Globus pallidus (tissue), 1 donor: ENCODE results near the gene ACCSL.

Experiments used
- DNase-seq: peaks from one replicate; pipeline ENCODE4 v3.0.0-alpha.2; 2015; ENCODE audit warnings: low spot score

Gene ACCSL

DNA sequence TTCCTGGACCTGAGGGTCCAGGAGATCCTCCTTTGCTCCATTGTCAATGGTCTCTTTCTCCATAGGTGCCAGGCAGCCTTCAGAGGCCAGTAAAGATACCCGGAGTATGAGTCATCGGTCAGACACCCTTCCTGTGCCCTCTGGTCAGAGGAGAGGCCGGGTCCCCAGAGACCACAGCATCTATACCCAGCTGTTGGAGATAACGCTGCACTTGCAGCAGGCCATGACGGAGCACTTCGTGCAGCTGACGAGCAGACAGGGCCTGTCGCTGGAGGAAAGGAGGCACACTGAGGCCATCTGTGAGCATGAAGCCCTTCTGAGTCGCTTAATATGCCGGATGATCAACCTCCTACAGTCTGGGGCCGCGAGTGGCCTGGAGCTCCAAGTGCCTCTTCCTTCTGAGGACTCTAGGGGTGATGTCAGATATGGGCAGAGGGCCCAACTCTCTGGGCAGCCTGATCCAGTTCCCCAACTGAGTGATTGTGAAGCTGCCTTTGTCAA, at the start of gene ACCSL:
Gene ACCSL (plus strand): TSS at position 51 of the 501 bp plus-strand sequence. CDS start 56 bp downstream, at position 107.
- DNase-seq: peak; percentile 63

DNA sequence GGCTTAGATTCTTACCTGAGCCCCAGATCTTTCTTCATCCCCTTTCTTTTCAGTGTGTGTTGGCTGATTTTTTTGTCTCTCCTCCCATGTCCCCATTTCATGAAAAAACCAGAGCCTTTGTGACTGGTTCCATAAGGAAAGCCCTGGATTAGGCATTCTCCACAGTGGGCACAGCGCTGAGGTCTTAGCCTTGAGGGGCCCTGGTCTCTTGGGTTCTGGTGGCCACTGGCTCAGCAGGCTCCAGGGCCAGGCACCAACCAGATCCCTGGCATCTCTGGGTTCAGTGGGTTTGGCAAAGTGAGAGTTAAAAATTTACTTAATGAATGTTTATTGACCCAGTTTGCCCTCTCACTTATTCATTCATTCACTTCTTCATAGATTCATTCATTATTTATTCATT, 49.5 kb upstream of the ACCSL start:
- DNase-seq: no peak

DNA sequence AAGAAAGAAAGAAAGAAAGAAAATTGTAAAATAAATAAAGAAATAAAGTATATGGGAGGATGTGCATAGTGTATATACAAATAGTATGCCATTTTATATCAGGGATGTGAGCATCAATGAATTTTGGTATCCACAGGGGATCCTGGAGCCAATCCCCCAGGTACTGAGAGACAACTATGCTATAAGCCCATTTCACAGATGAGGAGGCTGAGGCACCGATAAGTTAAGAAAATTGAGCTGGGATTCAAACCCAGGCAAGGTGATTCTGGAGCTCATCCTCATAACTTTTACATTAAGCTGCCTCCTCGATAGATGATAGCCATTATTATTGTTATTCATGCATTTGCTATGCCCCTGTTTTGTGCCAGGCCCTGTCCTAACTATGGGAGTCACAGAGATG, 47.0 kb upstream of the ACCSL start:
- no peak for DNase-seq

DNA sequence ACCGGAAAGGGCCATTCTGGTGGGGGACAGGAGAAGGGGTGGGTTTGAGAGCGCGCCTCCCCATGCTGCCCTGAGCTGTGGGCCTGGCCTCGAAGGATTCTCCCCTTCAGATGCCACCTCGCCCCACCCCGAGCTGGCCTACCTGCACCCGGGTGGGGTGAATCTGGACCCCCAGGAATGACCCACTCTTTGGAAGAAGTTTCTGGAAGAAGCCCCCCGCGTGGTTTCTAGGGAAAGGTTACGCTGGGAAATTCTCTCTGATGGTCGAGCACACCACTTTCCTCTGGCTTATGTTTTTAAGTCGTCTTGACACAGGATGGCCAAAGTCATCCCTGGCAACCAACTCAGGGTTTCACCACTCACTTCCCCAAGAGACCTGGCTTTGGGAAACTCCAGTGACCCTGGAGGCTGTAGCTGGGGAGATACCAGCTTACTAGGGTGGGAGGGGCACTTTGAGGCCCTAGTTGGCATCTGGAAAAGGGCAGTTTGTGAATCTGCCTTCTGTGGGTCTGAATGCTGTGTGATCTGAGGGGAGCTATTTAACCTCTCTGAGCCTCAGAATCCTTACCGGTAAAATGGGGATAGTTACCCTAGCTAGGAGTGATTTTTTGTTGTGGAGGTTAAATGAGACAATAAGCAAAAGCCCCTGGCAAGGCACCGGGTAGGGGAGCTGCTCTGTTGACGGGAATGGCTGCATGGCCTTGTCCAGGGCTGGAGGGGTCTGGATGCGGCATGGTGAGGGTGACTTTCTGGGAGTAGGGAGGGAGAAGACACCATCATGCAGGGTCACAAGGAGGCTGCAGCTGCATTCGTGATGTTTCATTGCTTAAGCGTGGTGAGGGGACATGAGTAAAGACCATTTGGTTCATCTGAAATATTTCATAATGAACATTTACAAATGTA, 45.3 kb upstream of the ACCSL start:
- no peak for DNase-seq

DNA sequence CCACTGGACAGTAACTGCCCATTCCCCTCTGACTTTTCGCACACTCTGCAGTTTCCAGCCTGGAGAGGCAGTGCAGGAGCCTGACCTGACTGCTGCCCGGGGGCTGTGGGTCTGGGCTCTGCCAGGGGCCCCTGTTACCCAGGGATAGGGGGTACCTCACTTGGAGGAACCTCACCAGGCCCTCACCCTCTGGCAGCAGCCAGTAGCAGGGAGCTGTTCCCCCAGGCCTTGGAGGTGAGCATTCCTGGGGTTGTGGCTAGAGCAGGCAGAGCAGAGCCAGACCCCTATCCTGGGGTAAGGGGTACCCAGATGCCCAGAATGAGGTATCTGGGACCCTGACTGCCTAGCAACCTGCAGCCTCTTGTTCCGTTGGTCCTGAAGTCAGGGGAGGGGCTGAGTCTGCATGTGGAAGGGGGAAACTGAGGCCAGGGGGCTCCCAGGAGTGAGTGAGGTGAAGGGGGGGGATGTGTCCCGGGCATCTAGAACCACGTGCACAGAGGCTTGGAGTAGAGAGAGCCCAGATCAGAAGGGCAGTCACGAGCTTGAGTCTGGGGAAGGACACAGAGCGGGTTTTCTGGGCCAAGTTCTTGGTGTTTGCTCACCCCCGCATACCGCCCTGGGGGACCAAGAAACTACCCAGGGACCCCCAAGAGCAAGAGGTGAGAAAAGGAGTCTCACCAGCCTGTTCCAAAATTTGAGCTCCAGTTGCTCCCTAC, 43.9 kb upstream of the ACCSL start:
- no peak for DNase-seq

DNA sequence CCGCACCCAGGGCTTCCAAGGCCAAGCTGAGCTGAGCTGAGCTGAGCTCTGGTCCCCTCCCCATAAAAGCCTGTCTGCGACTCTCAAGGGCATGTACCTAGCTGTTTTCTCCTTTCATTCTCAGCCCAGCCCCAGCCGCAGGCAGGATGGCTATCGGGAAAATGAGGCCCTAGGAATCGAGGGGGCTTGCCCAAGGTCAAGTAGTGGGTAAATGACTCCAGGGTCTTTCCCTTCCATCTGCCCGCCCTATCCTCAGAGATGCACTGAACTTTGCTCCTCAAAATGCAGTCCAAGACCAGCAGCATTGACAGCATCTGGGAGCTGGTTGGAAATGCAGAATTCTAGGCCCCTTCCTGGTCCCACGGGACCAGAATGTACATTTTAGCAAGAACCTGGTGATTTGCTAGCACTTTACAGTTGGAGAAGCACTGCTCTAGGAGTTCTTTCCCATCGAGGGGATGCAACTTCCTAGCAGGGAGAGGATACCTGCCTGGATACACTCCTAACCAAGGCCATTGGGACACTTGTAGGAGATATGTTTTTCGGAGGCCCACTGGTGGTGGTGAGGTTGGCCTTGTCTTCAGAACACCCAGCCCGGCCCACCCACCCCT, 43.2 kb upstream of the ACCSL start:
- DNase-seq: no peak

DNA sequence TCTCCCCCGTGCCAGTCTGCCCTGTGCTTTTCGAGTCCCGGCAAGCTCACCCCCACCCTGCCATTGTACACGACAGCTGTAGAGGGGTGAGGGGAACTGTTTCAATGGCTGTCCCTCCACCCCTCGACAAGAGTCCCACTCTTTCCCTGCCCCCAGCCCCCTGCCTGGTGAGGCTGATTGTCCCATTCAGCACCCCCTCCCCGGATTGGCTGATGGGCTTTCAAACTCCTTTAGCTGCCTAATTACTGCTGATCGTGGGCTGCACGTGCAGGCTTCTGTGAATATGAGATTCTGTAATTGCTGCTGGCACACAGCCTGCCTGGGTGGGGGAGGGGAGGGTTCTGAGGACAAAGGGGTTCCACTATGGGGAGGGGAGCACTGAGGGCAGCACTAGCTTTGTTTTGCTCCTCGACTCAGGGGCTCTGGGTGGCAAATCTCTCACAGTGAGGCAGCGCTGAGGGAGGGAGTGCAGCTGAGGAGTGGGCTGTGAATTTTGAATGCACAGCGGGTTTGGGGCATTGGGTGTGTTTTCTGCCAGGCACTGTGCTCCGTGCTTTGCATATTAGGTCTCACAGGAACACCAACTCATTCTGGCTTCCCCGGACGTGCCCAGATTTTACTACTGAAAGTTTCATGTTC, 42.6 kb upstream of the ACCSL start:
- no peak for DNase-seq

DNA sequence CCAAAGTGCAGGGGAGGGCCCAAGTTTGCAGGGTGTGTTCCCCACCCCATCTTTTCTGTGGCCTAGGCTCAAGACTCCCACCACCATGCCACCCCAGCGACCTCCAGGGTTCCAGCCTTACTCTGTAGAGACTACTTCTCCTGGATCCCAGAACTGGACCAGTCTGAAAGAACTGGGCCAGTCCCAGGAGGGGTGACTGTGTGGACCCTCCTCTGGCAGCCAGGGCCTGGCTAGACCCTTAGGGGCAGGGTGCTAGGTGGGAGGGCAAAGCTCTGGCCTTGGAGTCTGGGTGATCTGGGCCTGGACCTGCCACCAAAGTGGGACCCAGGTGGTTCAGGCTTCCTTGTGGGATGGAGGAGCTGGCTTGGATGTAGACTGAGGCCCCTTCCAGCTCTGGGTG, 41.8 kb upstream of the ACCSL start:
- no peak for DNase-seq

DNA sequence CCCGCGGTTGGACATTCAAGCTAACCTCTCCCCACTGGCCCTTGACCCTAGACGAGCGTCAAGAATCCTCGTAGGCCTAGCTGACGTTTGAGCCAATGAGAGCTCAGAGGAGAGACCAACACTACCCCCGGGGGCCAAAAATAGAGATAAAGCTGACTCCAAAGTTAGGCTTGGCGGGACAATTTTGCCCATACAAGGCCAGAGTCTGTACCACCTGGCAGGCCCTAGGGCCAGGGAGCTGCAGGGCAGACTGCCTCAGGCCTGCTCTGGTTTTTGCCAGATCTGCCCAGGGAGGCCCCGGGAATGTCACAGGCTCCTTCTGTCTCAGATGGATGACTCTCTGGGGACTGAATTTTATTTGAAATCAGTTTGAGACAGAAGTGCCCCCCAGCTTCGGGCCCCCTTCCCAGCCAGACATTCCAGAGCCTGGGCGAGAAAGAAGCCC, 40.8 kb upstream of the ACCSL start:
- DNase-seq: no peak

DNA sequence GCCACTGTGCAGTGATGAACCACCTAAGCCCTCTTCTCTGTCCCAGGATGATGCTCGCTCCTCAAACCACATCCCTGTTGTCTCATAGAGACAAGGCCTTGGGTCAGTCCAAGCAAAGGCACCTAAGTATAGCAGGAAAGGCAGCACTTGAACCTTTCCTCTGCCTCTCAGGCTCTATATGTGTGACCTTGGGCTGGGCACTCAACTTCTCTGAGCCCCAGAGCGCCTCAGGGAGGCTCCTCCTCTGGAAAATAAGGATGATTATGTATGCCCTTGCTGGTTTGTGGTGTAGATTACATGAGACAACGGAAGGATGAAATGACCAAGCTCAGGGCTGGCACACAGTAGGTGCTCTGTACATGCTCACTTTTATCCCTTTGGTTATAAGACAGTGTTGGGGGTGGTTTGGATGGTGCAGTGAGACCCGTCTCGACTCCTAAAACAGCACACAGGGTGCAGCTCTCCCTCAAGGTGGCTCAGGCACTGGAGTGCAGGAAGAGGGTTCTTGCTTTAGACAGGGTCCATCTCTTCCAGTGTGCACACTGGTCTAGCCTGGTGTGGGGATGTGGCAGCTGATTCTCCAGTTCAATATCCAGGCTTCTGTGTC, 40.2 kb upstream of the ACCSL start:
- DNase-seq: no peak

DNA sequence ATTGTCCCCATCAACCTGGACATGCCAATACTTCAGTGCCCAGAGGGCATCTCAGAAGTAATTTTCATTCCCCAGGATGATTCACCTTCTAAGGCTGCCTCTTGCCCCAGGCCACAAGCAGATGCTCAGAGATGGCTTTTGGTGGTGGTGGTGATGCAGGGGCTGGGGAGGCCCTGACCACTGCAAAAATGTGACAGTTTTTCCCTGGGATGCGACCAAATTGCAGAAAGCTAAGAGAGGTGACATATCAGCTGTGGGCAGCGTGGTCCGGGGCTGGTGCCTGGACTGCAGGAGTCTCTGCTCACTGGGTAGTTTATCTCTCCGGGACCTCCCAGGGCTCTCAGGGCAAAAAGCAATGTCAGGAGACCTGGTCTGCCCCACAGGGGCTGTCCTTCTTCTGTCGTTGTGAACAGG, 39.7 kb upstream of the ACCSL start:
- DNase-seq: no peak

DNA sequence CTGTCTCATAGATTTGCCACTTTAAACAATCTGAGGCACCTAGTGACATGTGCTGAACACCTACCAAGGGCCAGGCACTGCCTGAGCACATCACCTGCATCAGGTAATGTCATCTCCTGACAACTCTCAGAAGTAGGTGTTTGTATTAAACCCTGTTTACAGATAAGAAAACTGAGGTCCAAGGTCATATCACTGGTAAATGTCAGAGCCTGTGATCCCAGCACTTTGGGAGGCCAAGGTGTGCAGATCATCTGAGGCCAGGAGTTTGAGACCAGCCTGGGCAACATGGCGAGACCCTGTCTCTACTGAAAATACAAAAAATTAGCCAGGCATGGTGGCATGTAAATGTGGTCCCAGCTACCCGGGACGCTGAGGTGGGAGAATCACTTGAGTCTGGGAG, 39.1 kb upstream of the ACCSL start:
- no peak for DNase-seq

DNA sequence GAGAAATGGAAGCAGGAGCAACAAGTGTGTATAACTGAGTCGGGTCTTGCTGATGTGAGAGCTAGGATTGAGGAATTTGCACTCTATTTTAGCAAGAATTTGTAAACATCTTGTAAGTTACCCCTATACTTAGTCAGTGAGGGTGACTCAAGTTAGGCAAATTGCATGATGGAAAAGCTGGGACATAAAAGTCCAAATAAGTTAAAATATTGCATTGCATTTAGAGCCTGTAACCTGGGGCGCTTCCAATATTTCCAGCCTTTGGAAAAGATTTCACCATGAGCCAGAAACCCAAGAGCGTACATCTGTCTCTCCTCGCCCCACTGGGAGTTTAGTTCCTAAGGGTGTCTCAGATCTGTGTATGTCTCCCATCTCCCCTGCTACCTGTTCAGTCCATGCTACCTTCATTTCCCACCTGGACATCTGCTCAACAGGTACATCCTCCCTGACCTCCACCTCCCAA, 37.0 kb upstream of the ACCSL start:
- DNase-seq: no peak

DNA sequence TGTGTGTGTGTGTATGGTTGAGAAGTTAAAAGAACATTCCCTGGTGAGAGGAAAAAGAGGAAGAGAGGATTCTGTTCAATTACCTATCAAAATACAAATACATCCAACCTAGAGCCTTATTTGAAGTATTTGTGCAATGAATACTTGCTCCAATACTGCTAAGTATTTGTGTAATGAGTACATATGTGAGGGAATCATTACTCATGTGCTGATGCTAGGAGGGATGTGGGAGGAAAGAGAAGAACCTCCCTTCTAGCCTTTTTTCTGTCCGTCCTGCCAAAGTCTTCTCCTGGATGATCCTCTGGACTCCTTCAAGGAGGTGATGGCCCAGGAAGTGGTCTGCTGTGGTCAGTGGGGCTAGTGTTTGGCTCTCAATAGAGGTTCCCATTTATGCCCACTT, 36.0 kb upstream of the ACCSL start:
- DNase-seq: no peak

DNA sequence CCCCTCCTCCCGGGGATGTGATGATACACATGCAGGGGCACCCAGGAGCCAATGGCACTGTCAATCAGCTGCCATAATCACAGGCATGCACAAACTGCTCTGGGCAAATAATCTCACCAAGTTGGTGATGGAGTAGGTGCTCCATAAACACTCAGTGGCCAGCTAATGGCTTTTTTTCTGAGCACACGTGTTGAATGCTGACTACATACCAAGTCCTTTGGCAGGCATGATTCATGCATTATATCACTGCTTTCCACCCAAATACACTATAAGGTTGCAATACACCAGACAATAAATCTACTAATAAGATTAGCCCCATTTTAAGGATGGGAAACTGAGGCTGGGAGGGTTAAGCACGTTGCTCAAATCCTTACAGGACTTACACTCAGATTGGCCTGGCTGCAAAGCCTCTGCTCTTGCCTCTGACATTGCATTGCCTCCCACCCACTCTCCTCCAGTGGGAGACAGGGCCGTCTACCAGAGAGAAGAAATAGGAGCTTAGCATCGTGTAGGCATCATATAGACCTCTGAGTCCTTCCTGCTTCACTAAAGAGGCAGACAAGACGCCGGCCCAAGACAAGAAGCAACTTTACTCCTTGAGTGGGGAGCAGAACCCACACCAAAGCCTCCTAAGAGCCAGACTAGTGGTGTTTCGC, 32.7 kb upstream of the ACCSL start:
- DNase-seq: no peak

DNA sequence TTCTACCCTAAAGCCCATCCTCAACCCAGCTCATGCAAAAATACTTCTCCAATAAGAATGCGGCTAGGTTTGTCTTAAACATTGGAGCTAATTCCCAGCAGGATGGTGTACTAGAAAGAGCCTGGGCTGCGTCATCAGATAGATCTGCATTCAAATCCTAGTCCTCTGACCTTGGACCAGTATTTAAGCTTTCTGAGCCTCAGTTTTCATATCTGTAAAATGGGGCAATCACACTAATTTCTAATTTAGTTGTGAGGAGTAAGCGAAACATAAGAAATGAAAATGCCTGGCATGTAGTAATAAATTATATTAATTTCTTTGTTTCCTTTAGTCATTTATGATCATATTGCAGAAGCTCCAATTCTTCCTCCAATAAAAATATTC, 32.2 kb upstream of the ACCSL start:
- no peak for DNase-seq

DNA sequence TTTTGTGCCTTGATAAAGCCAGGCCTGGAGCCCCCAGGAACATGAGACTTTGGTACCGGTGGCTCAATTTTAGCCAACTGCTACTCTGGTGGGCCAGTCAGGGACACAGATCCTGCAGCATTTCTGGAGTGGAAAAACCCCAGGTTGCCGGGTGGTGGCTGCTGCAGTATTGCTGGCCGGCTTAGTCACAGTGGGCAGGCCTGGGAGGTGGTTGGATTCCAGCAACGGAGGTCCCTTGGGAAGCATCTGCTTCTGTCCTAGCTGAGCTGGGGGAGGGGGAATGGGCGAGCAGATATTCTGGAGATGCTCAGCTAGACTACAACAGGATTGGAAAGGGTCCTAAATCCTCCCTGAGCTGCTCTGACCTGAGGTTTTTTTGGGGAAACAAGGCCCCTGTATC, 31.6 kb upstream of the ACCSL start:
- DNase-seq: no peak

DNA sequence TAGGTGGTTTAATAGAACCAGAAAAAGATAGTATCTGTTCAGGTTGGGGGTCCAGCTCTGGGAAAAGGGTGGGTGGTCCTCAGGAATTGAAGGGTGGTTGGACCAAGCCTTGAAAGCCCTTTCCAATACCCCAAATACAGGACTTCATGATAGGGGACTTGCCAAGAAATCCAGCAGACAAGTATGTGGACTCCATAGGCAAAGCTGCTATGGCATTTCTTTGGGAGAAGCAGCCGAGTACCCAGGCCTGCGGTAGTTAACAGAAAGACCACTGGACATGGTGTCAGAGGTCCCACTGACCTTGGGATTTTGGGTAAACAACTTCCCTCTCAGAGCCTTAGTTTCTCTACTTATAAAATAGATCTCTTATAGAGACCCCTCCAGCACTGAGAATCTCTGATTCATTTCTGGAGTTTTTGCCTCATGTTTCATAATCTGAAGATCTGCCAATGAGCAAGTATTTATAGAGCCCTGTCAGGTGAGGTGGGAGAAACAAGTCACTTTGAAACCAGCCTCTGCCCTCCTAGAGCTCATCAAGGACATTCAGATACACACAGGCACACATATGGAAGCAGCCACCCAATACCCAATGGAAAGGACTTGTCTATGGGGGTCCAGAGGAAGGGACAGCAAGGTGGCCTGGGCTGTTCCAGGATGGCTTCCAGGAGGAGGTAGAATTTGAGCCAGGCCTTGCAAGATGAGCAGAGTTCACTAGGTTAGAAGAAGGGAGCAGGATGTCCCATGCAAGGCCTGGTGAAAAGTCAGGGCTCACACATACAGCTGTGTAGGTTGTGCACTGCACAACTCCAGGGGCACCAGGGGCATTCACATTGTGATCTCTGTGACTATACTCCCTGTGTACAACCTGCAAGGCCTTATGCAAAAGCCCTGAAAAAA, 31.0 kb upstream of the ACCSL start:
- DNase-seq: no peak

DNA sequence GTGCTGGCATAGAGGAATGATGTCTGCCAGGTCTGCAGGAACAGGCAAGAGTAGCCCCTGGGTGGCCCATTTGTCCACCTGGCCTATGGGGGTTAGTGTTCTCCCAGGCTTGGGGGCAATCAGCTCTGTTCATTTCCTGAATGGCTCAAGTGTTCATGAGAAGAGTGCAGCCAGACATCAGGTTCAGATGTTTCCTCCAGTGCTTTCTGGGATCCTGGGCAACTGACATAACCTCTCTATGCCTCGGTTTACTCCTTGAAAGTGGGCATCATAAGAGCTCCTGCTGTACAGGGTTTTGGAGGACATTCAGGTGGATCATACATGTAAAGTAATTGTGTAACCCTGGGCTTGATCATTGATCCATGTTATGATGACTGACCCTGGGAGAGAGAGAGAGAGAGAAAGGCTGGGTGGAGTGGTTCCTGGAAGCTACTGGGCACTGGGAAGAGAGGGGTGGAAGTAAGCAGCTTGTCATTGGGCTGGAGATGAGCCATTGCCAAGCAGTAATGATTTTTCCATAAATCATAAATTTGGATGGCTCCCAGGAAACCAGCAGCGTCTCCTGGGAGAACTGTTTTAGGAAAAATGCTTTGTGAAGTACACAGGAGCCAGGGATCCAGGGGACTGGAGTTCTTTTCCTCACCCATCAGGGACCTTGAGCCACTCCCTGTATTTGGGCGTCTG, 30.2 kb upstream of the ACCSL start:
- no peak for DNase-seq

DNA sequence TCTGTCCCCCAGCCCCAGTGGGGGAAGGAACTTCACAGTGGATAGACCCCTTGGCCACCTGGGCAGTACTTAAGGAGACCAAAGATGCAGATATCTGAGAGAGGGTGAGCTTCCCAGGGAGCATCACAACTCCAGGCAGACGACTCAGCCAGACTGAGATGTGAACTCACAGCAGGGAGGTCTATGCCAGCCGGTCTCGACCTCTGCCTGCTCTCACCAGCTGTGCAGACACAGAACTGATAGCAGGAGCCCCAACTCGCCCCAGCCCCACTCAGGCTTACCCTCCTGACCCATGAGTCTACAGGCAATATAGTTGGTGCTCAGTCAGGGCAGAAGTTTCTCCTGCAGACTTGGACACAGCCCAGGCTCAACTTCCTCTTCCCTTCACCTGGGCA, 29.7 kb upstream of the ACCSL start:
- DNase-seq: no peak
